A549 (cell line): ENCODE data around the gene TSC22D1. TPM values are rescaled to one million over a fixed set of nuclear protein-coding genes. Genes with fewer than 3 reads are reported as not detected.

Experiments
- ATAC-seq, 2 experiments: fragments of 200-7000 bp in 1 of 2; fragments of >200 bp in 1 of 2; cut with Nextera tagmentation in 1 of 2; cut with Tn5 transposase in 1 of 2; 3 replicates each; pipeline versions ENCODE4 v1.8.0 to v1.9.1; 2018 to 2020; ENCODE audit warnings: mild to moderate bottlenecking in 1 of 2, moderate library complexity in 1 of 2
- CTCF ChIA-PET: fragments of 300-600 bp; sonication (Branson Sonifier 250); formaldehyde crosslinking; extraction: SDS; loops from one replicate; lab custom pipeline; 2021; ENCODE audit warnings: antibody characterized with exemption, inconsistent platforms; lab: Yijun Ruan, JAX
- POLR2A ChIA-PET: fragments of 350-600 bp; formaldehyde crosslinking; extraction: SDS; loops from one replicate; lab custom pipeline; 2021; ENCODE audit warnings: antibody characterized with exemption, inconsistent platforms; lab: Yijun Ruan, JAX
- DNase-seq, 2 experiments: peaks; one replicate each; pipeline versions ENCODE4 v3.0.0 to v3.0.0-alpha.2; 2011 to 2016; ENCODE audit warnings: low read depth in 1 of 2, low spot score in 1 of 2
- FAIRE-seq: peaks from 2 replicates; lab custom pipeline; 2011; peaks lifted over from hg19 to GRCh38; lab: Jason Lieb, UNC
- H3K27ac ChIP-seq, 2 experiments: fragments of >200 bp; sonication (Bioruptor Twin); formaldehyde crosslinking; 3 replicates each; pipeline ENCODE4 v1.5.1; 2016 to 2017
- H3K4me1 ChIP-seq: fragments of >200 bp; sonication (Bioruptor Twin); formaldehyde crosslinking; 3 replicates; pipeline ENCODE4 v1.6.1; 2016
- H3K4me2 ChIP-seq: fragments of >200 bp; sonication (Bioruptor Twin); formaldehyde crosslinking; 3 replicates; pipeline ENCODE4 v1.6.1; 2016
- H3K4me3 ChIP-seq: fragments of >200 bp; sonication (Bioruptor Twin); formaldehyde crosslinking; 3 replicates; pipeline ENCODE4 v1.5.1; 2016
- H3K9me3 ChIP-seq: fragments of >200 bp; sonication (Bioruptor Twin); formaldehyde crosslinking; 3 replicates; pipeline ENCODE4 v1.6.1; 2016
- BCL3 ChIP-seq: fragments of >200 bp; sonication (Bioruptor Twin); formaldehyde crosslinking; IDR thresholded peaks from 3 replicates; pipeline ENCODE4 v1.6.1; 2016
- BHLHE40 ChIP-seq: IDR thresholded peaks from 2 replicates; pipeline ENCODE4 v1.6.1; 2012; ENCODE audit warnings: low read depth, low read length, inconsistent platforms
- CHD2 ChIP-seq: fragments of 150-350 bp; IDR thresholded peaks from 2 replicates; pipeline ENCODE4 v1.6.1; 2014; ENCODE audit warnings: low read length; ENCODE audit not compliant: partially characterized antibody
- CTCF ChIP-seq: fragments of >200 bp; sonication (Bioruptor Twin); formaldehyde crosslinking; IDR thresholded peaks from 3 replicates; pipeline ENCODE4 v1.5.1; 2016
- HDAC2 ChIP-seq: fragments of 200-600 bp; sonication (generic); IDR thresholded peaks from 2 replicates; pipeline ENCODE4 v1.6.1; 2016
- HOXB5 ChIP-seq: fragments of 250-450 bp; sonication (Bioruptor Pico); IDR thresholded peaks from 2 replicates; pipeline ENCODE4 v1.5.0; 2020; ENCODE audit warnings: mild to moderate bottlenecking, moderate library complexity
- JUNB ChIP-seq: fragments of >200 bp; sonication (Bioruptor Twin); formaldehyde crosslinking; IDR thresholded peaks from 2 replicates; pipeline ENCODE4 v1.6.1; 2016
- KDM1A ChIP-seq: fragments of 200-600 bp; sonication (generic); IDR thresholded peaks from 2 replicates; pipeline ENCODE4 v1.6.1; 2016; ENCODE audit warnings: low read depth, mild to moderate bottlenecking
- MAX ChIP-seq: IDR thresholded peaks from 2 replicates; pipeline ENCODE4 v1.6.1; 2012
- POLR2AphosphoS2 ChIP-seq: conservative IDR thresholded peaks from 2 replicates; pipeline ENCODE4 v1.6.1; 2012; ENCODE audit warnings: low read length, improper control_type of control experiment, inconsistent platforms
- RNF2 ChIP-seq: fragments of 200-600 bp; sonication (generic); IDR thresholded peaks from 2 replicates; pipeline ENCODE4 v1.6.1; 2016; ENCODE audit warnings: low read depth, mild to moderate bottlenecking, antibody characterized with exemption, moderate library complexity, borderline replicate concordance
- SREBF2 ChIP-seq: fragments of 450-650 bp; IDR thresholded peaks from 2 replicates; pipeline ENCODE4 v1.6.1; 2014; ENCODE audit warnings: mild to moderate bottlenecking, moderate library complexity
- WGBS: methylation state at CpG from one replicate; pipeline ENCODE4 v1.1.6; 2017; ENCODE audit errors: missing lambda C conversion rate; 5-methylcytosine and 5-hydroxymethylcytosine counted together
- polyA plus RNA-seq, 4 experiments: library from polyadenylated mRNA; depleted of rRNA in 3 of 4; stranded (reverse); fragments of >200 nt; fragmentation: RNase III in 1 of 4; extraction: RNeasy Plus Mini Kit Qiagen cat#74134 plus additional on column Dnase treatment in 1 of 4; gene quantifications; 2 replicates in 3 of 4; 3 replicates in 1 of 4; pipeline ENCODE4 v1.2.3, GENCODE V29; 2011 to 2017

The TSC22D1 gene
- polyA plus RNA-seq, 2 of the 4 experiments (the other 2 are of a cell fraction), result 66.8 to 196 TPM

GRCh38 chr13:44555207-44555606 is 20.9 kb downstream of the TSC22D1 start:
- no peak for DNase-seq
- FAIRE-seq, result no peak
- Histone ChIP-seq H3K4me3 (no peak overlapping the region), H3K9me3 (no peaks in the 10 kb centered on the region), H3K27ac (no peak overlapping the region), H3K4me2 (no peak overlapping the region), H3K4me1 (no peaks in the 10 kb centered on the region)
- 92% methylated on average over 12 of the region's 12 CpGs for WGBS
- ATAC-seq, result no peak
- ChIA-PET CTCF (no interaction called here), POLR2A (no interaction called here)
- no peak for TF ChIP-seq RNF2
- no peak for TF ChIP-seq SREBF2
- no peak for TF ChIP-seq POLR2AphosphoS2
- no peak for TF ChIP-seq KDM1A
- no peak for TF ChIP-seq BCL3
- TF ChIP-seq CTCF, result no peak

- DNase-seq (no peak), ATAC-seq (no peak), FAIRE-seq (no peak)
- Histone ChIP-seq H3K4me2 (no peak overlapping the region), H3K9me3 (no peaks in the 10 kb centered on the region), H3K4me3 (no peak overlapping the region), H3K27ac (no peak overlapping the region), H3K4me1 (no peaks in the 10 kb centered on the region)
- ChIA-PET CTCF (interaction anchor here (1.1 kb wide), 1 partner anchor 420 kb away, joined by 3 read pairs; no protein-coding TSS in a partner anchor), POLR2A (no interaction called here)
- WGBS, result 95% methylated on average over 4 of the region's 4 CpGs
- TF ChIP-seq HDAC2, result no peak
- TF ChIP-seq, all 56 proteins: peak for 0
These were observed 26.7 kb downstream of the TSC22D1 start for GRCh38 chr13:44549476-44549875.

- POLR2A ChIA-PET, result no interaction called here
- Histone ChIP-seq H3K4me2 (no peak overlapping the region), H3K9me3 (no peaks in the 10 kb centered on the region), H3K27ac (no peak overlapping the region), H3K4me1 (peaks cover 24% of the 10 kb centered on the region), H3K4me3 (no peak overlapping the region)
- 92% methylated on average over 1 of the region's 1 CpG for WGBS
- no peak for TF ChIP-seq CHD2
- no peak for TF ChIP-seq HDAC2
- TF ChIP-seq JUNB, result no peak
- ATAC-seq (no peak), FAIRE-seq (no peak), DNase-seq (no peak)
- CTCF ChIA-PET, result no interaction called here
These were observed 30.0 kb downstream of the TSC22D1 start for GRCh38 chr13:44546164-44546563.

- ChIA-PET POLR2A (no interaction called here), CTCF (interaction anchor here (0.5 kb wide), 1 partner anchor 372 kb away, joined by 3 read pairs; no protein-coding TSS in a partner anchor)
- DNase-seq (no peak), ATAC-seq (no peak), FAIRE-seq (no peak)
- 61% methylated on average over 3 of the region's 3 CpGs for WGBS
- Histone ChIP-seq H3K4me3 (no peak overlapping the region), H3K27ac (0 out of 6 replicates have a peak overlapping the region, but pooled peaks of 1 of the 2 experiments have one; percentile 18), H3K9me3 (no peaks in the 10 kb centered on the region), H3K4me1 (peaks cover 28% of the 10 kb centered on the region), H3K4me2 (peak overlapping the region; percentile 62)
- TF ChIP-seq MAX, result no peak
- no peak for TF ChIP-seq BHLHE40
- TF ChIP-seq CTCF, result no peak
- no peak for TF ChIP-seq HOXB5 (CRISPR knock-in tag)
These were observed 32.8 kb downstream of the TSC22D1 start for GRCh38 chr13:44543369-44543768.
